ENCODE data around the gene MEMO1. TPM values are rescaled to one million over a fixed set of nuclear protein-coding genes. Genes with fewer than 3 reads are reported as not detected.
"Not testable (repeated sequence)": the region's sequence is repeated elsewhere in the genome, so short reads cannot be mapped to it uniquely, and the experiment has no call there.

MEMO1 gene
- total RNA-seq, 1 donor from 2014 or later = 58.9 TPM

DNA sequence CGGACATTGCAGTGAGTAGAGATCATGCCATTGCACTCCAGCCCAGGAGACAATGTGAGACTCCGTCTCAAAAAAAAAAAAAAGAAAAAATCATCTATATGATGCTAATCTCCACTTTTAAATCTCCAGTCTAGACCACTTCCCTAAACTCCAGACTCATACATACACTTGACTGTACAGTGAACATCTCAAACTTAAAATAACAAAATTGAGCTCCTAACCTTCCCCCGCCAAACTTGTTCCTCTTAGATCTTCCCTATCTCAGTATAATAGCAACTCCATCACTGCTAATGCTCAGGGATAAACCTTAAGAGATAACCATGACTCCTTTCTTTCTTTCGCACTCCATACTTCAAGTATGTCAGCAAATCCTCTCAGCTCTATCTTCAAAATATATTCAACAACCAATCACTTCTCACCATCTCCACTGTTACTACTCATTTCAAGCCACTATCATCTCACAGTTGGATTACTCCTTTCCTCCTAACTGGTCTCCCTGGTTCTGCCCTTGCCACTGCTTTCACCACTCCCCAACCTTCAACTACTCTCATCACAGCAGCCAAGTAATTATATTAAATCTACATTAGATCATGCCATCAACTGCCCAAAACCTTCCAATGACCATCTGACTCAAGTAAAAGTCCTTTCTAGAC, 12.0 kb downstream of the MEMO1 start:
- no peak for DNase-seq (ENCODE audit: low read depth)

DNA sequence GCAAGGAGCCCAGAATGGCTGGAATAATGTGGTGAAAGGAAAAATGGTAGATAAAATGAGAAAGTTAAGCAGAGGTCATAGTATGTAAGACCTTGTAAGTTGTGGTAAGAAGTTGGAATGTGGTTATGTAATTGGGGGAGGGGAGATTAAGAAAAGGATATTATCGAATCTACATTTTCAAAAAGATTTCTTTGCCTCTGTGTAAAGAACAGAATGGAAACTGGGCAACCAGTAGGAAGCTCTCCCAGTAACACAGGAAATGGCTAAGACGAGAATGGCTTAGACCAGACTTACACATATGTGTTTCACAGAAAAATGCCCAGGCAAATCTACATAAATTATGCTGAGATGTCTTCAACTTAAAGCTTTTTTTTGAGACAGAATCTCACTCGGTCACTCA, 13.2 kb downstream of the MEMO1 start:
- DNase-seq (ENCODE audit: low read depth) = no peak

DNA sequence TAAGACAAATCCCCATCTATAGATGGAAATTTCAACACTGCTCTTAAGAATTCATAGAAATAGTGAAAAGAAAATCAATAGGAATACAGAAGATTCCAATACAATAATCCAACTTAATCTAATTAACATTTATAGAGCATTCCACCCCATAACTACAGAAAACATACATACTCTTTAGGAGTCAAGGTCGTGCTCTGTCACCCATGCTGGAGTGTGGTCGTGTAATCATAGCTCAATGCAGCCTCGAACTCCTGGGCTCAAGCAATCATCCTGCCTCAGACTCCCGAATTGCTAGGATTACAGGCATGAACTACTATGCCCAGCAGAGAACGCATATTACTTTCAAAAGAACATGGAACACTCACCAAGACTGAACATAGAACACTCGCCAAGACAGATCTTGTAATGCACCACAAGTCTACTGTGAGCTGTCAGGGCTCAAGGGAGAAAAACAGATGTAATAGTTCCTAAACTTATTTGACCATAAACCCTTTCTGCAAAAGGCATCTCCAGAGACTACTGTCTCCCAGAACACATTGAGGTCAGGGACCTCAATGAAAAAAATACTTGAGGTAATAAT, 14.1 kb downstream of the MEMO1 start:
- peak; percentile 7 for DNase-seq (ENCODE audit: low read depth)

DNA sequence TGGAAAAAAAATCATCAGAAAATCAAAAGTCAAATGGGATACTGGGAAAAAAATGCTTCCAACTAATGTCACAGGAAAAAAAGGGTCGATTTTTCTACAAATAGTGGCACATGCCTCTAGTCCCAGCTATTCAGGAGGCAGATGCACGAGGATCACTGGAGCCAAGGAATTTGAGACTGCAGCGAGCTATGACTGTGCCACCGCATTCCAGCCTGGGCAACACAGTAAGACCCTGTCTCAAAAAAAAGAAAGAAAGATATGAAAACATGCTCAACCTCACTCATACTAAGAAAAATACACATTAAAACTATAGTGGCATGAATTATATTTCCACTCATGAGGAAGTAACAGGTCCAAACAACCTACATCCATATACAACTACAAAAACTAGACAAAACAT, 17.9 kb downstream of the MEMO1 start:
- DNase-seq (ENCODE audit: low read depth) = no peak

DNA sequence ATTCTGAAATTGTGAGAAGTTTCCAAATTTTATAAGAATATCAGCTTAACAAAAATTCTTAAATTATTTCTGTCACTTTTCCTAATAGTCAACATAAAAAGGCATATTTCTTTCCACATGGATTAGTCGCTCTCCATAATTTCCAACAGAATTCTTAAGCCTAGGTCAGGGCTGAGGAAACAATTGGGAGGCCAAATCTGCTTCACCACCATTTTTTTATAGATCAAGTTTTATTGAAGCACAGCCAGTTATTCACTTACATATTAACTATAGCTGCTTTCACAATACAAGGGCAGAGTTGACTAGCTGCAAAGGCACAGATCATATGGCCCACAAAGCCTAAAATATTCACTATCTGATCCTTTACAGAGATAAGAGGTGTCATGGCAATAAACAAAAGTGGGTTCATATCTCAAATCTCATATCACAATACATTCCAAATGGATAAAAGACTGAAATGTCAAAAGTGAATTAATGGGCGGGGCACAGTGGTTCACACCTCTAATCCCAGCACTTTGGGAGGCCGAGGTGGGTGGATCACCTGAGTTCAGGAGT, 18.7 kb downstream of the MEMO1 start:
- no peak for DNase-seq (ENCODE audit: low read depth)

DNA sequence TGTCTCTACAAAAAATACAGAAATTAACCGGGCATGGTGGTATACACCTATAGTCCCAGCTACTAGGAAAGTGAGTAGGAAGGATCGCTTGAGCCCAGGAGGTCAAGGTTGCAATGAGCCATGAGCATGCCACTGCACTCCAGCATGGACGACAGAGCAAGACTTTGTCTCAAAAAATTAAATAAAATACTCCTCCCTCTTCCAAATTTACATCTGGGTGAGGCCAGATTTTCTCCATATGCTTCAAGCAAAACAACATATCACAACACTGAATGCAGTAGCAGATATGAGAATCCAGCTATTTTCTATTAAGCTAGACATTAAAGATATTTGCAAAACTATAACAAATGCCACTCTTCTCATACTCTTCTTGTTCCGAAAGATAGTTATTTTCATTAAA, 20.9 kb downstream of the MEMO1 start:
- DNase-seq (ENCODE audit: low read depth) = no peak

DNA sequence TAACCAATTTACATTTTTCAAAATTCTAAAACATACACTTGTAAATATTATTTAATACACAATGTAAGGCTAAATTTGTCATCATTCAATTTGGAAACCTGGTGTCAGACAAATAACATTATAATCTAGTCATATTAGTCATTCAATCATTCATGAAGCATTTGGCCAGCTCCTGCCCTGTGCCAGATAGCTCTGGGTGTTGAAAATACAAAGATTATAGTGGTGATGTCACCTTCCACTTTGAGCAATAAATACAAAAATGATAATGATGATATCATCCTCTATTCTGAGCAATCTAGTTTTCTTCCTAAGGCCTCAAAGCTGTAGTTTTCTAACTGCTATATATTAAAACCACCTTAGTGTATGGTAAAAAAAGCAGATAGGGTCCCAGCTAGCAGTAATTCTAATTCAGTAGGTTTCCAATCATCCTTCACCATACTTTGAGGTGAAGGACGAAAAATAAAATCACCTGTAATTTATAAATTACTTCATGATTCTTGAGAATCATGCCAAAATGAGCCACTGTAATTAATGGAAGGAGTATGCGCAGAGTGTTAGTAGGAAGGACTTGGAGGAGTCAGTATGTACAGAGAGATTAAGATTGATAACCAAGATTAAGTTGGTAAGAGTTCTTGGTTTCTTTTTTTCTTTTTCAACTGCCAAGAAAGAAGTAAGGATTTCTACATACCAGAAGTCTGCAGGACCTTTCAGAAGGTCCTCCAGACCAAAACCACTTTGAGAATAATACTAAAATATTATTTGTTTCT, 23.2 kb downstream of the MEMO1 start:
- DNase-seq (ENCODE audit: low read depth) = peak; percentile 72

DNA sequence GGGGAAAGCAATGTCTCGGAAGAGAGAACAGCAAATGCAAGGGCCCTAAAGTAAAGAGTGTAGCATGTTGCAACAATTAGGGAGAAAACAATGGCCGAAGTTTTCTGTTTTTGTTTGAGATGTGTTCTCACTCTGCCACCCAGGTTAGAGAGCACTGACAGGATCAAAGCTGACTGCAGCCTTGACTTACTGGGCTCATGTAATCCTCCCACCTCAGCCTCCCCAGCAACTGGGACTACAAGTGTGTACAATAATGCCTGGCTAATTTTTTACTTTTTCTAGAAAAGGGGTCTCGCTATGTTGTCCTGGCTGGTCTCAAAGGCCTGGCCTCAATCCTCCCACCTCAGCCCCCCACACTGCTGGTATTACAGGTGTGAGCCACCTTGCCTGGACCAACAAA, 23.9 kb downstream of the MEMO1 start:
- DNase-seq (ENCODE audit: low read depth) = no peak

DNA sequence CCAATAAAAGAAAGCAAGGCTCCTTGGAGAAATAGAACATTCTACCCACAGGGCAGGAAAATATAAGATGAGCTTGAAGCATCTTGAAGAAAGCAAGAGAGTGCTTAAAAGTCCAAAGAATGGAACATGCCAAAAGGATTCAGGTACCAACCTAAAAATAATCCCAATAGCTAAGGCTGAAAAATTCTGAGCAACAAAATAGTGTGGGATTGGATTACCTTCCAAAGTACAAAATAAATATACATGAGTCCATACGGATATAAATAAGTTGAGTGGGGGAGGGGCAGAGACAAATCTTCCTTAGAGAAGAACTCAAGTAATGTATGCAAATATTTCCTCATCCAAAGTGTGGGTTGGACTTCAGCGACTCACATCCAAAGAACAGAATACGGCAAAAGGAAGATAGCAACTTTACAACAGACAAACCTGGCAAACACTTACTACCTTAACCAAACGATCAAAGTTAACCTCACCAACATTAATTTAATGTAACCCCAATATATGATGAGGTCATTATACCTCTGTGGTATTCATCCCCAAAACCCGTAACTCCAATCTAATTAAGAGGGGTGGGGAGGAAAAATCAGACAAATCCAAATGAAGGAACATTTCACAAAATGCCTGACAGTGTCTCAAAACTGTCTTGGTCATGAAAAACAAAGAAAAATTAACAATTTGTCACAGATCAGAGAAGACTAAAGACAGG, 26.9 kb downstream of the MEMO1 start:
- DNase-seq (ENCODE audit: low read depth) = no peak

DNA sequence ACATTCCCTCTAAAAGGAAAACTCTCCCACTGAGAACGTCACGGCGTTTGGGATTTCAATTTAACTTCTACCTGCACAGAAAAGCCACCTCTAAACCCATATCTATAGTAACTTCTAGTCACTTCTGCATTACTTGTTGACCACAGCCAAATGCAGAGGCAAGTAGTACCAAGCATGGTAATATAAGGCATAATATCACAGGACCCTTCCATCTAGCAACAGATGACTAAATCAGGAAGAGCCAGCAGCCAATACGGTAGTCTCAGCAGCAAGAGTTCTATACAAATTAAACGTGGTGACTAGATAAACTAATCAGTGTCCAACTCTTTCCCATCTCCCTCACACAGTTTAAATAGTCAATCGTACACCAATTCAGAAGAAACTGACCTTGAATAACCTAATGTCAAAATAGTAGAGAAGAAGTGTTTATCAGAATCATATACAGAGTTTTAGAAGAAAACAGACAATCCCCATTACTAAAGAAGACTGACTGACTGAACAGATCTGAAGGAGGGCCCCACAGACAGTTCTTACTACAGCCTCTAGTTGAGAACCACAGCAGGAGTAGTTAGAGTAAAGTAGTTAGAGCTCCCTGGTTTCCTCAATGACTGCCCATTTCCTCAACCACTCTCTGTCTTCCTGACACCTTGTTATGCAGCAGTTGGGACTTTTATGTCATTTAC, 30.0 kb downstream of the MEMO1 start:
- DNase-seq (ENCODE audit: low read depth) = no peak

DNA sequence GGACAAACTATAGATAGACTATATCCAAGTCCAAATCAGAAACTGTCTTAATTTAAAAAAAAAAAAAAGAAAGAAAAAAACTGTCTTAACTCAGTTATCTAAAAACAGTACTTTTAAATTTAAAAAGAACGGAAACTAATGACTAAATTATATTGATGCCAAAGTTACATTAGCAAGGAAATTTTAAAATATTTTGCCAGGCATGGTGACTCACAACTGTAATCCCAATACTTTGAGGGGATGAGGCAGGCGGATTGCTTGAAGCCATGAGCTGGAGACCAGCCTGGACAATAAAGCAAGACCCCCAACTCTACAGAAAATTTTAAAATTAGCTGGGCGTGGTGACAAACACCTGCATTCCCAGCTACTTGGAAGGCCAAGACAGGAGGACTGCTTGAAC, 30.9 kb downstream of the MEMO1 start:
- no peak for DNase-seq (ENCODE audit: low read depth)

DNA sequence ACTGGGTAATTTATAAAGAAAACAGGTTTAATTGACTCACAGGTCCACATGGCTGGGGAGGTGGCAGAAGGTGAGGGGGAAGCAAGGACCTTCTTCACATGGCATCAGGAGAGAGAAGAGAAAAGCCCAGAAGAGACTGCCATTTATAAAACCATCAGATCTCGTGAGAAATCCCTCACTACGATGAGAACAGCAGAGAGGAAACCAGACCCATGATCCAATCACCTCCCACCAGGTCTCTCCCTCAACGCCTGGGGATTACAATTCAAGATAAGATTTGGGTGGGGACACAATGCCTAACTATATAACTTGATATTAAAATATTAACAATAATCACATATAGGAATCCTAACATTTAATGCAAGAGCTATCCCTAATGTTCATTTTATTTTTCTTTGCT, 31.8 kb downstream of the MEMO1 start:
- DNase-seq (ENCODE audit: low read depth) = no peak

DNA sequence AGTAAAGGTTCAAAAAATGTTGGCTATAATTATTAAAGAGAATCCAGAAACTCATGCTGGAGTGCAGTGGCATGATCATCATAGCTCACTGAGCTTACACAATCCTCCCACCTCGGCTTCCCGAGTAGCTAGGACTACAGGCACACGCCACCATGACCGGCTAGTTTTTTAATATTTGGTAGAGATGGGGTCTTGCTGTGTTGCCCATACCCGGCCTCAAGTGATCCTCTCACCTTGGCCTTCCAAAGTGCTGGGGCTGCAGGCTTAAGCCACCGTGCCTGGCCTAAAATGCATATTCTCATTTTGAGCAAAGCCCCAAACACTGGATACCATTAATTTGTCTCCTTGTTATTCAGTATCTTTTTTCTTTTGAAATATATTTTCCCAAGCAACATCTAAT, 32.4 kb downstream of the MEMO1 start:
- DNase-seq (ENCODE audit: low read depth) = no peak

DNA sequence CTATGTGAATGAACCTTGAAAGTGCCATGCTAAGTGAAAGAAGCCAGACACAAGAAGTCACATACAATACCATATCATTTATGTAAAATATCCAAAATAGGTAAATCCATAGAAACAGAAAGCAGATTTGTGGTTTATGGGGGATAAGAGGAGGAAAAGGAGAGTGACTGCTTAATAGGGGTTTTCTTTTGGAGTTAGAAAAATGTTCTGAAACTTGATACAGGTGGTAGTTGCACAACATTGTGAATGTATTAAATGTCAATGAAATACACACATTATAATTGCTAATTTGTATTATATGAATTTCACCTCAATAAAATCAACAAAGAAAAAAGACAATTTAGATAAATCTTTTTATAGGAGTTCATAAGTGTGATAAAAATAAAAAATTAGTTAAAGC, 37.1 kb downstream of the MEMO1 start:
- DNase-seq (ENCODE audit: low read depth) = no peak

DNA sequence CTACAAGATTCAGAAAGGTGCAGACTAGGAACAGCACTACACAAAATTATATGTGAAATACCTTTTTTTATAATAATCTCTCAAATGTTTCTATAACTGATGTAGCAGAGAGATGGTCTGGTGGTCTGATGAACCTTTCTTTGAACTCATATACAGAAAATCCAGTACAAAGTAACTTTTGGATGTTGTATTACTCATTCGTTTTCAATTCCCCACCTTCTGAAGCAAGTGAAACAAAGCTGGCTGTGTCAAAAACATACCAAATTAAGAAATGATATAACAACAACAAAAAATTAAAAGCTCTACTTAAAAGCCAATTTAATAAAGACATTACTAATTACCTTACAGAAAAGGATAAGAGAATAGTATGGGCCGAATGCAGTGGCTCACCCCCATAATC, 38.7 kb downstream of the MEMO1 start:
- no peak for DNase-seq (ENCODE audit: low read depth)

DNA sequence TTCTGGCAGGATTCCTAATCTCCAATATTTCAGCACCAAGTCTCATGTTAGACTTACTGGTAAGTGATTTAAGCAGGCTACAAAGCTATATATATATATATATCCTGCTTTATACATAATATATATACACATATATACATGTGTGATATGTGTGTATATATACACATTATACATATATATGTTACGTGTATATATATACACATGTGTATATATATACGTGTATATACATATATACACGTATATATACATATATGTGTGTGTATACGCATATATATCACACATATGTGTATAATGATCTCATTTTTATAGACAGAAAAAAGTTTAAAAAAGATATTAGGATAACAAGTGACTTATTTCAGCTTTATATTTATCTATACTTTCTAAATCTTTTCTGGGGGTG, 41.6 kb downstream of the MEMO1 start:
- DNase-seq (ENCODE audit: low read depth) = no peak

DNA sequence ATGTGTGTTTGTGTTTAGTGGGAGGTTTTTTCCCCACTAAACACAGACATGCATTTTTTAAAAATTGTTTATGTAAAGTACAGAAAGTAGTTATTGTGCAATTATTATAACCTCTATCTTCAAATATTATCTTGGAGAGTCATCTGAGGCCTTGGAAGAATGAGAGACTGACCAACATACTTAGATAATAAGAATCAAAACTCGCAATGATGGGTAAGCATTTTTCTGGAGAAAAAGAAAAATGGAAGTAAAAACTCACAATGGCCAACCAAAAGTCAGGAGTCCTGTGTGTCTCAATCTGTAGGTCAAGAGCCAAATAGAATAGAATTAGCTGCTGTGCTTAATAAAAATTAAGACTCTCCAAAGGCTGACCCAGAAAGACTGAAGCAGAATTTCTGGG, 43.0 kb downstream of the MEMO1 start:
- no peak for DNase-seq (ENCODE audit: low read depth)

DNA sequence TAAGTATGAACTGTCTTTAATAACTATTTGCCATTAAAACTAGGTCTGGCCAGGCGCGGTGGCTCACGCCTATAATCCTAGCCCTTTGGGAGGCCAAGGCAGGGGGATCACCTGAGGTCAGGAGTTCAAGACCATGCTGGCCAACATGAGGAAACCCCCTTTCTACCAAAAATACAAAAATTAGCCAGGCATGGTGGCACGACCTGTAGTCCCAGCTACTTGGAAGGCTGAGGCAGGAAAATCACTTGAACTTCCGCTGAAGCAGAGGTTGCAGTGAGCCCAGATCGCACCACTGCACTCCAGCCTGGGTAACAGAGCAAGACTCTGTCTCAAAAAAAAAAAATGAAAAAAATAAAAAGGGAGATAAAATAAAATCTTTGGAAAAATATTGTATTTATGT, 44.4 kb downstream of the MEMO1 start:
- DNase-seq (ENCODE audit: low read depth) = not testable (repeated sequence)

DNA sequence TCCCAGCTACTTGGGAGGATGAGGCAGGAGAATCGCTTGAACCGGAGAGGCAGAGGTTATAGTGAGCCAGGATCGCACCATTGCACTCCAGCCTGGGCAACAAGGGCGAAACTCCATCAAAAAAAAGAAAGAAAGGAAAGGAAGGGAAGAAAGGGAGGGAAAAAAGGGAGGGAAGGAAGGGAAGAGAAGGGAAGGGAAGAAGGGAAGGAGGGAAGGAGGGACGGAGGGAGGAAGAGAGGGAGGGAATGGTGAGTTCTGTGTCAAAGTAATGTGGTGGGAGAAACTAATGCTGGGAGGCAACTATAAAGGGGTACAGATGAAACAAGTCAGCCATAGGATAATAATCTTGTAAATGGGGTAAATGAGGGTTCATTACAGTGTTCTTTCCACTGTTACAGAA, 45.7 kb downstream of the MEMO1 start:
- no peak for DNase-seq (ENCODE audit: low read depth)

DNA sequence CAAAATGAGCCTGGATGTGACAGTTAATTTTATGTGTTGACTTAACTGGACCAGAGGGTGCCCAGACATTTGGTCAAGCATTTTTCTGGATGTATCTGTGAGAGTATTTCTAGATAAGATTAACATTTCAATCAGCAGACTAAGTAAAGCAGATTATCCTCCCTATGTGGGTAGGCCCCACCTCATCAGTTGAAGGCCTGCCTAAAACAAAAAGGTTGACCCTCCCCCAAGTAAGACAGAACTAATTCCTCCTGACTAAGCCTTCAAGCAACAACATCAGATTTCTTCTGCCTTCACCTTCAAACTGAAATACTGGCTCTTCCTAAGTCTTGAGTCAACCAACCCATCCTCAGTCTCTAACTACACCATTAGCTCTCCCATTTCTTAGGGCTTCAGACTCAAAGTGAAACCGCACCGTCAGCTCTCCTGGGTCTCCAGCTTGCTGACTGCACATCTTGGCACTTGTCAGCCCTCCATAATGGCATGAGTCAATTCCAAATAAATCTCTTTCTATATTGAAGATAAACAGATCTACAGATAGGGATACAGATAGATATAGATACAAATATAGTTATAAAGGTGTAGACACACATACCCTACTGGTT, 47.9 kb downstream of the MEMO1 start:
- no peak for DNase-seq (ENCODE audit: low read depth)
